Measurements from ENCODE around the gene WDR33.

The WDR33 gene

GRCh38 chr2:127654838-127655175 is 156.2 kb downstream of the WDR33 start:
- no peak for DNase-seq (ENCODE audit: low read depth)

- DNase-seq (ENCODE audit: low read depth), result no peak
Observed at GRCh38 chr2:127654084-127654837, 156.7 kb downstream of the WDR33 start.

- no peak for DNase-seq (ENCODE audit: low read depth)
Observed at GRCh38 chr2:127653421-127654083, 157.4 kb downstream of the WDR33 start.

- no peak for DNase-seq (ENCODE audit: low read depth)
Observed at GRCh38 chr2:127652786-127653357, 158.1 kb downstream of the WDR33 start.

- DNase-seq (ENCODE audit: low read depth), result no peak
Observed at GRCh38 chr2:127651971-127652550, 158.9 kb downstream of the WDR33 start.

- no peak for DNase-seq (ENCODE audit: low read depth)
Observed at GRCh38 chr2:127651381-127651809, 159.6 kb downstream of the WDR33 start.
